GM23338 (cell line): Measurements from ENCODE around the gene IGFBP4. TPM values are rescaled to one million over a fixed set of nuclear protein-coding genes. Genes with fewer than 3 reads are reported as not detected.

Experiments used
- ATAC-seq: fragments of 200-7000 bp; cut with Tn5 transposase; 3 replicates; pipeline ENCODE4 v1.9.1; 2020
- DNase-seq: peaks from one replicate; pipeline ENCODE4 v3.0.0-alpha.2; 2015; ENCODE audit warnings: low spot score
- H2AFZ ChIP-seq: fragments of 200-600 bp; sonication (generic); 2 replicates; pipeline ENCODE4 v1.8.0; 2016; ENCODE audit warnings: antibody characterized with exemption, mild to moderate bottlenecking, moderate library complexity
- H3F3A ChIP-seq: fragments of 200-600 bp; sonication (generic); replicated peaks from 2 replicates; pipeline ENCODE4 v1.8.0; 2017; ENCODE audit warnings: antibody characterized with exemption, mixed run types, low read depth
- H3K27ac ChIP-seq: fragments of 200-600 bp; sonication (generic); 2 replicates; pipeline ENCODE4 v1.6.1; 2016; ENCODE audit warnings: low read depth
- H3K27me3 ChIP-seq: fragments of 200-600 bp; sonication (generic); 2 replicates; pipeline ENCODE4 v1.8.0; 2016; ENCODE audit warnings: mild to moderate bottlenecking, mixed run types, moderate library complexity; ENCODE audit not compliant: insufficient read depth
- H3K36me3 ChIP-seq: fragments of 200-600 bp; sonication (generic); 2 replicates; pipeline ENCODE4 v1.8.0; 2016; ENCODE audit warnings: mild to moderate bottlenecking; ENCODE audit not compliant: insufficient read depth
- H3K4me1 ChIP-seq: fragments of 200-600 bp; sonication (generic); 2 replicates; pipeline ENCODE4 v1.8.0; 2016; ENCODE audit warnings: mild to moderate bottlenecking, moderate library complexity; ENCODE audit not compliant: insufficient read depth
- H3K4me2 ChIP-seq: fragments of 200-600 bp; sonication (generic); 2 replicates; pipeline ENCODE4 v1.7.1; 2017; ENCODE audit warnings: mixed run types
- H3K4me3 ChIP-seq: fragments of 200-600 bp; sonication (generic); 2 replicates; pipeline ENCODE4 v1.6.1; 2016; ENCODE audit warnings: mixed run types
- H3K79me2 ChIP-seq: fragments of 200-600 bp; sonication (generic); replicated peaks from 2 replicates; pipeline ENCODE4 v1.8.0; 2017; ENCODE audit warnings: mild to moderate bottlenecking; ENCODE audit not compliant: insufficient read depth
- H3K9me2 ChIP-seq: fragments of 200-600 bp; sonication (generic); 2 replicates; pipeline ENCODE4 v1.8.0; 2017; ENCODE audit not compliant: insufficient read depth
- H4K20me1 ChIP-seq: fragments of 200-600 bp; sonication (generic); replicated peaks from 2 replicates; pipeline ENCODE4 v1.8.0; 2017; ENCODE audit warnings: mild to moderate bottlenecking; ENCODE audit not compliant: insufficient read depth
- H3K27ac Mint-ChIP-seq: 2 replicates; pipeline ENCODE4 v1.8.0; 2020; ENCODE audit warnings: inconsistent platforms, mild to moderate bottlenecking, moderate library complexity, mixed read lengths
- H3K27me3 Mint-ChIP-seq: 3 replicates; pipeline ENCODE4 v1.8.0; 2022; ENCODE audit warnings: low read depth, mild to moderate bottlenecking, moderate library complexity, mixed read lengths, inconsistent platforms; ENCODE audit not compliant: insufficient read depth, poor library complexity
- H3K36me3 Mint-ChIP-seq: 3 replicates; pipeline ENCODE4 v1.8.0; 2021; ENCODE audit warnings: low read depth, mild to moderate bottlenecking, inconsistent platforms, moderate library complexity, mixed read lengths
- H3K4me1 Mint-ChIP-seq: 3 replicates; pipeline ENCODE4 v1.8.0; 2020; ENCODE audit warnings: mild to moderate bottlenecking, inconsistent platforms, mixed read lengths
- H3K4me3 Mint-ChIP-seq: 3 replicates; pipeline ENCODE4 v1.8.0; 2021; ENCODE audit warnings: moderate library complexity, mild to moderate bottlenecking, inconsistent platforms, mixed read lengths
- H3K9me3 Mint-ChIP-seq: 3 replicates; pipeline ENCODE4 v1.8.0; 2020; ENCODE audit warnings: moderate library complexity, mild to moderate bottlenecking, inconsistent platforms, mixed read lengths
- CREB1 ChIP-seq: fragments of 250-450 bp; sonication (Bioruptor Pico); IDR thresholded peaks from 2 replicates; pipeline ENCODE4 v1.5.0; 2020; ENCODE audit warnings: low read depth, mild to moderate bottlenecking, moderate library complexity
- EZH2 ChIP-seq: fragments of 200-600 bp; sonication (generic); IDR thresholded peaks from one replicate; pipeline ENCODE4 v1.8.0; 2017; ENCODE audit warnings: antibody characterized with exemption, mild to moderate bottlenecking, low read depth; ENCODE audit not compliant: unreplicated experiment
- EZH2phosphoT487 ChIP-seq: fragments of 200-600 bp; sonication (generic); IDR thresholded peaks from one replicate; pipeline ENCODE4 v1.8.1; 2018; ENCODE audit warnings: antibody characterized with exemption; ENCODE audit not compliant: unreplicated experiment
- JUNB ChIP-seq: IDR thresholded peaks from one replicate; pipeline ENCODE4 v1.6.1; 2016; ENCODE audit warnings: antibody characterized with exemption; ENCODE audit not compliant: unreplicated experiment
- NANOG ChIP-seq: IDR thresholded peaks from 2 replicates; pipeline ENCODE4 v1.6.1; 2016; ENCODE audit warnings: antibody characterized with exemption, borderline replicate concordance
- POLR2AphosphoS5 ChIP-seq: IDR thresholded peaks from 2 replicates; pipeline ENCODE4 v1.6.1; 2016; ENCODE audit warnings: antibody characterized with exemption, low read depth
- STAT1 ChIP-seq: IDR thresholded peaks from one replicate; pipeline ENCODE4 v1.6.1; 2016; ENCODE audit warnings: antibody characterized with exemption; ENCODE audit not compliant: unreplicated experiment
- ZNF114 ChIP-seq: fragments of 250-450 bp; sonication (Bioruptor Pico); IDR thresholded peaks from 2 replicates; pipeline ENCODE4 v1.5.0; 2020; ENCODE audit warnings: mild to moderate bottlenecking, moderate library complexity
- ZNF331 ChIP-seq: fragments of 250-450 bp; sonication (Bioruptor Pico); IDR thresholded peaks from 2 replicates; pipeline ENCODE4 v1.5.0; 2020; ENCODE audit warnings: low read depth, mild to moderate bottlenecking, moderate library complexity
- polyA plus RNA-seq: library from polyadenylated mRNA; unstranded; fragments of >200 nt; fragmentation: Nextera tagmentation; extraction: Ambion mirVana; gene quantifications from 2 replicates; pipeline ENCODE4 v1.2.1, GENCODE V29; 2016
- total RNA-seq: library from RNA; depleted of rRNA; stranded (reverse); fragments of >200 nt; shearing (Covaris generic); gene quantifications from 2 replicates; pipeline ENCODE4 v1.2.3, GENCODE V29; 2014
- TF ChIP-seq, protein P1 (sequence below): fragments of 250-450 bp; sonication (Bioruptor Pico); IDR thresholded peaks from 2 replicates; pipeline ENCODE4 v1.5.0; 2020; ENCODE audit warnings: mild to moderate bottlenecking, moderate library complexity
- TF ChIP-seq, protein P2 (sequence below), 2 experiments: fragments of 200-600 bp in 1 of 2; sonication (generic) in 1 of 2; conservative IDR thresholded peaks; 2 replicates each; pipeline versions ENCODE4 v1.5.1 to v1.6.1; 2016 to 2017; ENCODE audit warnings: antibody characterized with exemption in 2 of 2, low read depth in 2 of 2, mild to moderate bottlenecking in 2 of 2, moderate library complexity in 1 of 2
- TF ChIP-seq, protein P3 (sequence below): IDR thresholded peaks from 2 replicates; pipeline ENCODE4 v1.6.1; 2016; ENCODE audit warnings: antibody characterized with exemption
- TF ChIP-seq, protein P4 (sequence below): IDR thresholded peaks from one replicate; pipeline ENCODE4 v1.6.1; 2018; ENCODE audit warnings: antibody characterized with exemption; ENCODE audit not compliant: unreplicated experiment

Gene IGFBP4
- total and polyA plus RNA-seq, 2 experiments from 2014 or later, result 38.7 to 78.9 TPM

DNA sequence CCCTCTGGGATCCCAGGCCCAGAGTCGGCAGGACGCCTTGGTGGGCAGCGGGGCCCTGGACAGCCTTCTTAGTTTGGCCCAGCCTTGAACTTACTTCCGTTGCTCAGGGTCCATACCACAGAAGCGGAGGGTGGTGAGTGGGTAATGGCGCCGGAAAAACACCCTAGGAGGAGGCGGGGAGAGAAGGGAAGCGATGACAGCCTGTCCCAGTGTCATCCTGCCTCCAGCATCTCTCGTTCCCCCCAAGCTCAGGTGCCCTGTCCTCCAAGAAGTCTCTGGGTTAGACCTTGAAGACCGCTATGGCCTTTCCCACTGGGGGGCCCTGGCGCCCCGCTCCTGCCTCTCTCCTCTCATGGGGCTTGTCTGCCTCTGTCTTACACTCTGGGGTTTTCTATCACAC, 35.2 kb downstream of the IGFBP4 start:
- Mint-ChIP-seq H3K4me1 (peaks cover 26% of the 10 kb centered on the region), H3K27ac (no peak overlapping the region), H3K4me3 (no peak overlapping the region; the same call in 2 of the 3 replicates), H3K27me3 (peaks cover 17% of the 10 kb centered on the region), H3K36me3 (peaks cover 3% of the 10 kb centered on the region; the same call in 1 of the 3 replicates), H3K9me3 (peaks cover 5% of the 10 kb centered on the region)
- H3K79me2 ChIP-seq, result no peaks in the 10 kb centered on the region
- no peaks in the 10 kb centered on the region for H3K9me2 ChIP-seq
- H3K4me2 ChIP-seq, result no peak overlapping the region
- H4K20me1 ChIP-seq, result no peaks in the 10 kb centered on the region
- H3K27me3 ChIP-seq, result no peaks in the 10 kb centered on the region
- H3F3A ChIP-seq, result no peaks in the 10 kb centered on the region
- no peak overlapping the region for H2AFZ ChIP-seq
- no peaks in the 10 kb centered on the region for H3K36me3 ChIP-seq
- no peak overlapping the region for H3K4me3 ChIP-seq
- DNase-seq, result no peak
- H3K4me1 ChIP-seq, result peaks cover 20% of the 10 kb centered on the region
- TF ChIP-seq NANOG, result no peak
- TF ChIP-seq ZNF331 (CRISPR knock-in tag), result no peak
- TF ChIP-seq, protein P1, sequence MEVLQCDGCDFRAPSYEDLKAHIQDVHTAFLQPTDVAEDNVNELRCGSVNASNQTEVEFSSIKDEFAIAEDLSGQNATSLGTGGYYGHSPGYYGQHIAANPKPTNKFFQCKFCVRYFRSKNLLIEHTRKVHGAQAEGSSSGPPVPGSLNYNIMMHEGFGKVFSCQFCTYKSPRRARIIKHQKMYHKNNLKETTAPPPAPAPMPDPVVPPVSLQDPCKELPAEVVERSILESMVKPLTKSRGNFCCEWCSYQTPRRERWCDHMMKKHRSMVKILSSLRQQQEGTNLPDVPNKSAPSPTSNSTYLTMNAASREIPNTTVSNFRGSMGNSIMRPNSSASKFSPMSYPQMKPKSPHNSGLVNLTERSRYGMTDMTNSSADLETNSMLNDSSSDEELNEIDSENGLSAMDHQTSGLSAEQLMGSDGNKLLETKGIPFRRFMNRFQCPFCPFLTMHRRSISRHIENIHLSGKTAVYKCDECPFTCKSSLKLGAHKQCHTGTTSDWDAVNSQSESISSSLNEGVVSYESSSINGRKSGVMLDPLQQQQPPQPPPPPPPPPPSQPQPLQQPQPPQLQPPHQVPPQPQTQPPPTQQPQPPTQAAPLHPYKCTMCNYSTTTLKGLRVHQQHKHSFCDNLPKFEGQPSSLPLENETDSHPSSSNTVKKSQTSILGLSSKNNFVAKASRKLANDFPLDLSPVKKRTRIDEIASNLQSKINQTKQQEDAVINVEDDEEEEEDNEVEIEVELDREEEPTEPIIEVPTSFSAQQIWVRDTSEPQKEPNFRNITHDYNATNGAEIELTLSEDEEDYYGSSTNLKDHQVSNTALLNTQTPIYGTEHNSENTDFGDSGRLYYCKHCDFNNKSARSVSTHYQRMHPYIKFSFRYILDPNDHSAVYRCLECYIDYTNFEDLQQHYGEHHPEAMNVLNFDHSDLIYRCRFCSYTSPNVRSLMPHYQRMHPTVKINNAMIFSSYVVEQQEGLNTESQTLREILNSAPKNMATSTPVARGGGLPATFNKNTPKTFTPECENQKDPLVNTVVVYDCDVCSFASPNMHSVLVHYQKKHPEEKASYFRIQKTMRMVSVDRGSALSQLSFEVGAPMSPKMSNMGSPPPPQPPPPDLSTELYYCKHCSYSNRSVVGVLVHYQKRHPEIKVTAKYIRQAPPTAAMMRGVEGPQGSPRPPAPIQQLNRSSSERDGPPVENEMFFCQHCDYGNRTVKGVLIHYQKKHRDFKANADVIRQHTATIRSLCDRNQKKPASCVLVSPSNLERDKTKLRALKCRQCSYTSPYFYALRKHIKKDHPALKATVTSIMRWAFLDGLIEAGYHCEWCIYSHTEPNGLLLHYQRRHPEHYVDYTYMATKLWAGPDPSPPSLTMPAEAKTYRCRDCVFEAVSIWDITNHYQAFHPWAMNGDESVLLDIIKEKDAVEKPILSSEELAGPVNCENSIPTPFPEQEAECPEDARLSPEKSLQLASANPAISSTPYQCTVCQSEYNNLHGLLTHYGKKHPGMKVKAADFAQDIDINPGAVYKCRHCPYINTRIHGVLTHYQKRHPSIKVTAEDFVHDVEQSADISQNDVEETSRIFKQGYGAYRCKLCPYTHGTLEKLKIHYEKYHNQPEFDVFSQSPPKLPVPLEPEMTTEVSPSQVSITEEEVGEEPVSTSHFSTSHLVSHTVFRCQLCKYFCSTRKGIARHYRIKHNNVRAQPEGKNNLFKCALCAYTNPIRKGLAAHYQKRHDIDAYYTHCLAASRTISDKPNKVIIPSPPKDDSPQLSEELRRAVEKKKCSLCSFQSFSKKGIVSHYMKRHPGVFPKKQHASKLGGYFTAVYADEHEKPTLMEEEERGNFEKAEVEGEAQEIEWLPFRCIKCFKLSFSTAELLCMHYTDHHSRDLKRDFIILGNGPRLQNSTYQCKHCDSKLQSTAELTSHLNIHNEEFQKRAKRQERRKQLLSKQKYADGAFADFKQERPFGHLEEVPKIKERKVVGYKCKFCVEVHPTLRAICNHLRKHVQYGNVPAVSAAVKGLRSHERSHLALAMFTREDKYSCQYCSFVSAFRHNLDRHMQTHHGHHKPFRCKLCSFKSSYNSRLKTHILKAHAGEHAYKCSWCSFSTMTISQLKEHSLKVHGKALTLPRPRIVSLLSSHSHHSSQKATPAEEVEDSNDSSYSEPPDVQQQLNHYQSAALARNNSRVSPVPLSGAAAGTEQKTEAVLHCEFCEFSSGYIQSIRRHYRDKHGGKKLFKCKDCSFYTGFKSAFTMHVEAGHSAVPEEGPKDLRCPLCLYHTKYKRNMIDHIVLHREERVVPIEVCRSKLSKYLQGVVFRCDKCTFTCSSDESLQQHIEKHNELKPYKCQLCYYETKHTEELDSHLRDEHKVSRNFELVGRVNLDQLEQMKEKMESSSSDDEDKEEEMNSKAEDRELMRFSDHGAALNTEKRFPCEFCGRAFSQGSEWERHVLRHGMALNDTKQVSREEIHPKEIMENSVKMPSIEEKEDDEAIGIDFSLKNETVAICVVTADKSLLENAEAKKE (CRISPR knock-in tag), result no peak
- no peak for TF ChIP-seq EZH2phosphoT487
- TF ChIP-seq, protein P2, sequence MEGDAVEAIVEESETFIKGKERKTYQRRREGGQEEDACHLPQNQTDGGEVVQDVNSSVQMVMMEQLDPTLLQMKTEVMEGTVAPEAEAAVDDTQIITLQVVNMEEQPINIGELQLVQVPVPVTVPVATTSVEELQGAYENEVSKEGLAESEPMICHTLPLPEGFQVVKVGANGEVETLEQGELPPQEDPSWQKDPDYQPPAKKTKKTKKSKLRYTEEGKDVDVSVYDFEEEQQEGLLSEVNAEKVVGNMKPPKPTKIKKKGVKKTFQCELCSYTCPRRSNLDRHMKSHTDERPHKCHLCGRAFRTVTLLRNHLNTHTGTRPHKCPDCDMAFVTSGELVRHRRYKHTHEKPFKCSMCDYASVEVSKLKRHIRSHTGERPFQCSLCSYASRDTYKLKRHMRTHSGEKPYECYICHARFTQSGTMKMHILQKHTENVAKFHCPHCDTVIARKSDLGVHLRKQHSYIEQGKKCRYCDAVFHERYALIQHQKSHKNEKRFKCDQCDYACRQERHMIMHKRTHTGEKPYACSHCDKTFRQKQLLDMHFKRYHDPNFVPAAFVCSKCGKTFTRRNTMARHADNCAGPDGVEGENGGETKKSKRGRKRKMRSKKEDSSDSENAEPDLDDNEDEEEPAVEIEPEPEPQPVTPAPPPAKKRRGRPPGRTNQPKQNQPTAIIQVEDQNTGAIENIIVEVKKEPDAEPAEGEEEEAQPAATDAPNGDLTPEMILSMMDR (conservative IDR thresholded peaks at IDR 0.05; ENCODE audit: low read depth in 2 of 2), result no peak
- TF ChIP-seq, protein P3, sequence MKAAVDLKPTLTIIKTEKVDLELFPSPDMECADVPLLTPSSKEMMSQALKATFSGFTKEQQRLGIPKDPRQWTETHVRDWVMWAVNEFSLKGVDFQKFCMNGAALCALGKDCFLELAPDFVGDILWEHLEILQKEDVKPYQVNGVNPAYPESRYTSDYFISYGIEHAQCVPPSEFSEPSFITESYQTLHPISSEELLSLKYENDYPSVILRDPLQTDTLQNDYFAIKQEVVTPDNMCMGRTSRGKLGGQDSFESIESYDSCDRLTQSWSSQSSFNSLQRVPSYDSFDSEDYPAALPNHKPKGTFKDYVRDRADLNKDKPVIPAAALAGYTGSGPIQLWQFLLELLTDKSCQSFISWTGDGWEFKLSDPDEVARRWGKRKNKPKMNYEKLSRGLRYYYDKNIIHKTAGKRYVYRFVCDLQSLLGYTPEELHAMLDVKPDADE, result no peak
- TF ChIP-seq EZH2, result no peak
- TF ChIP-seq, protein P4, sequence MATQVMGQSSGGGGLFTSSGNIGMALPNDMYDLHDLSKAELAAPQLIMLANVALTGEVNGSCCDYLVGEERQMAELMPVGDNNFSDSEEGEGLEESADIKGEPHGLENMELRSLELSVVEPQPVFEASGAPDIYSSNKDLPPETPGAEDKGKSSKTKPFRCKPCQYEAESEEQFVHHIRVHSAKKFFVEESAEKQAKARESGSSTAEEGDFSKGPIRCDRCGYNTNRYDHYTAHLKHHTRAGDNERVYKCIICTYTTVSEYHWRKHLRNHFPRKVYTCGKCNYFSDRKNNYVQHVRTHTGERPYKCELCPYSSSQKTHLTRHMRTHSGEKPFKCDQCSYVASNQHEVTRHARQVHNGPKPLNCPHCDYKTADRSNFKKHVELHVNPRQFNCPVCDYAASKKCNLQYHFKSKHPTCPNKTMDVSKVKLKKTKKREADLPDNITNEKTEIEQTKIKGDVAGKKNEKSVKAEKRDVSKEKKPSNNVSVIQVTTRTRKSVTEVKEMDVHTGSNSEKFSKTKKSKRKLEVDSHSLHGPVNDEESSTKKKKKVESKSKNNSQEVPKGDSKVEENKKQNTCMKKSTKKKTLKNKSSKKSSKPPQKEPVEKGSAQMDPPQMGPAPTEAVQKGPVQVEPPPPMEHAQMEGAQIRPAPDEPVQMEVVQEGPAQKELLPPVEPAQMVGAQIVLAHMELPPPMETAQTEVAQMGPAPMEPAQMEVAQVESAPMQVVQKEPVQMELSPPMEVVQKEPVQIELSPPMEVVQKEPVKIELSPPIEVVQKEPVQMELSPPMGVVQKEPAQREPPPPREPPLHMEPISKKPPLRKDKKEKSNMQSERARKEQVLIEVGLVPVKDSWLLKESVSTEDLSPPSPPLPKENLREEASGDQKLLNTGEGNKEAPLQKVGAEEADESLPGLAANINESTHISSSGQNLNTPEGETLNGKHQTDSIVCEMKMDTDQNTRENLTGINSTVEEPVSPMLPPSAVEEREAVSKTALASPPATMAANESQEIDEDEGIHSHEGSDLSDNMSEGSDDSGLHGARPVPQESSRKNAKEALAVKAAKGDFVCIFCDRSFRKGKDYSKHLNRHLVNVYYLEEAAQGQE, result no peak
- no peak for TF ChIP-seq CREB1
- TF ChIP-seq ZNF114, result no peak
- TF ChIP-seq POLR2AphosphoS5, result no peak
- TF ChIP-seq STAT1, result no peak
- no peak for TF ChIP-seq JUNB
- no peak for ATAC-seq
- H3K27ac ChIP-seq, result no peak overlapping the region
